Gastroesophageal sphincter (tissue), 3 donors: ENCODE results near the gene SNCAIP.

ENCODE experiments used
- CTCF ChIP-seq, 4 experiments: fragments of 200-600 bp in 2 of 4; fragments of 450-650 bp in 2 of 4; sonication (generic) in 1 of 4; IDR thresholded peaks; one replicate each; pipeline ENCODE4 v1.5.1; 2017 to 2019; ENCODE audit warnings: antibody characterized with exemption in 4 of 4, mild to moderate bottlenecking in 2 of 4, moderate library complexity in 2 of 4
- POLR2A ChIP-seq, 2 donors: fragments of 450-650 bp; IDR thresholded peaks; one replicate each; pipeline ENCODE4 v1.6.1; 2017; ENCODE audit warnings: antibody characterized with exemption in 2 of 2, mild to moderate bottlenecking in 2 of 2, moderate library complexity in 1 of 2
- POLR2AphosphoS5 ChIP-seq: sonication (generic); formaldehyde crosslinking; IDR thresholded peaks from one replicate; pipeline ENCODE4 v1.6.1; 2017; ENCODE audit warnings: antibody characterized with exemption

DNA sequence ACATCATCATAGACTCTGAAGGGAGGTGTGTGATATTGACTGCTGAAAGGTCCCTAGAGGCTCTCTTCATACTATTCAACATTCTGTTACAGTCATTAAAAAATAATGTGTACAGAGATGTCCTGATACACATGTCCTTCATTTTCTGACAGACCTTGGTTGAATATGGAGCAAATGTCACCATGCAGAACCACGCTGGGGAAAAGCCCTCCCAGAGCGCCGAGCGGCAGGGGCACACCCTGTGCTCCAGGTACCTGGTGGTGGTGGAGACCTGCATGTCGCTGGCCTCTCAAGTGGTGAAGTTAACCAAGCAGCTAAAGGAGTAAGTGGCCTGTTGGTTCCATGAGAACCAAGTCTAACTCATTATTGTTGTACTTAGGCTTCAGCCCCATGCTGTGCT, 132.4 kb downstream of the SNCAIP start:
- TF ChIP-seq POLR2A (IDR thresholded peaks at IDR 0.05) (no peak), CTCF (IDR thresholded peaks at IDR 0.05) (no peak), POLR2AphosphoS5 (no peak)
